Islet precursor cell (in vitro differentiated cells): ENCODE data around the gene GNA12.
A peak's percentile ranks its signal among the peaks of the same experiment; 100 is the strongest.

ENCODE experiments used
- DNase-seq: peaks from one replicate; pipeline ENCODE4 v3.0.0-alpha.2; 2018

Gene GNA12

GRCh38 chr7:2834748-2835441, 9.2 kb downstream of the GNA12 start:
- DNase-seq = no peak

GRCh38 chr7:2833083-2833910, 10.8 kb downstream of the GNA12 start:
- DNase-seq = no peak

- DNase-seq = no peak
Observed at GRCh38 chr7:2832461-2832860, 11.6 kb downstream of the GNA12 start.

- DNase-seq = no peak
Observed at GRCh38 chr7:2830609-2831376, 13.3 kb downstream of the GNA12 start.

GRCh38 chr7:2829040-2829439, 15.1 kb downstream of the GNA12 start:
- DNase-seq = peak; percentile 71

GRCh38 chr7:2826771-2827170, 17.3 kb downstream of the GNA12 start:
- DNase-seq = no peak

GRCh38 chr7:2825559-2826227, 18.4 kb downstream of the GNA12 start:
- no peak for DNase-seq

GRCh38 chr7:2824678-2825461, 19.2 kb downstream of the GNA12 start:
- DNase-seq = peak; percentile 70

- peak; percentile 46 for DNase-seq
Observed at GRCh38 chr7:2824026-2824677, 20.0 kb downstream of the GNA12 start.

- peak; percentile 8 for DNase-seq
Observed at GRCh38 chr7:2823130-2823529, 21.0 kb downstream of the GNA12 start.

GRCh38 chr7:2821842-2822507, 22.1 kb downstream of the GNA12 start:
- DNase-seq = peak; percentile 49

GRCh38 chr7:2821161-2821841, 22.8 kb downstream of the GNA12 start:
- peak; percentile 82 for DNase-seq

- peak; percentile 91 for DNase-seq
Observed at GRCh38 chr7:2820508-2820934, 23.6 kb downstream of the GNA12 start.

GRCh38 chr7:2819954-2820397, 24.1 kb downstream of the GNA12 start:
- DNase-seq = no peak

- DNase-seq = peak; percentile 52
Observed at GRCh38 chr7:2819161-2819953, 24.8 kb downstream of the GNA12 start.

- no peak for DNase-seq
Observed at GRCh38 chr7:2818653-2819052, 25.5 kb downstream of the GNA12 start.

- DNase-seq = no peak
Observed at GRCh38 chr7:2818121-2818520, 26.0 kb downstream of the GNA12 start.

- no peak for DNase-seq
Observed at GRCh38 chr7:2817456-2817855, 26.7 kb downstream of the GNA12 start.

- peak; percentile 48 for DNase-seq
Observed at GRCh38 chr7:2815875-2816245, 28.2 kb downstream of the GNA12 start.
